Endodermal cell (in vitro differentiated cells): ENCODE measurements around the gene PADI3. TPM values are rescaled to one million over a fixed set of nuclear protein-coding genes. Genes with fewer than 3 reads are reported as not detected.

Experiments
- DNase-seq: peaks from one replicate; pipeline ENCODE4 v3.0.0-alpha.2; 2017
- H3K27ac ChIP-seq: 2 replicates; pipeline ENCODE4 v1.5.1; 2013; ENCODE audit warnings: mild to moderate bottlenecking, low read depth, low read length, moderate library complexity
- H3K27me3 ChIP-seq: 2 replicates; pipeline ENCODE4 v1.6.1; 2013; ENCODE audit warnings: mild to moderate bottlenecking, low read length, moderate library complexity; ENCODE audit not compliant: insufficient read depth, control insufficient read depth, poor library complexity, severe bottlenecking
- H3K36me3 ChIP-seq: 2 replicates; pipeline ENCODE4 v1.7.0; 2013; ENCODE audit warnings: mild to moderate bottlenecking, low read length, moderate library complexity; ENCODE audit not compliant: control insufficient read depth, insufficient read depth
- H3K4me1 ChIP-seq: one replicate; pipeline ENCODE4 v1.7.0; 2013; ENCODE audit warnings: low read length; ENCODE audit not compliant: control insufficient read depth, insufficient read depth
- H3K4me3 ChIP-seq: 2 replicates; pipeline ENCODE4 v1.5.1; 2013; ENCODE audit warnings: mild to moderate bottlenecking, low read length, moderate library complexity
- H3K9ac ChIP-seq: 2 replicates; pipeline ENCODE4 v1.6.1; 2013; ENCODE audit warnings: mild to moderate bottlenecking, low read length, moderate library complexity; ENCODE audit not compliant: poor library complexity, severe bottlenecking; ENCODE audit errors: extremely low read depth
- H3K9me3 ChIP-seq: 2 replicates; pipeline ENCODE4 v1.6.1; 2013; ENCODE audit warnings: mild to moderate bottlenecking, low read length, moderate library complexity; ENCODE audit not compliant: control insufficient read depth
- H3K27ac Mint-ChIP-seq: 2 replicates; pipeline ENCODE4 v1.8.0; 2020; ENCODE audit warnings: mixed read lengths
- H3K27me3 Mint-ChIP-seq: 2 replicates; pipeline ENCODE4 v1.8.0; 2021; ENCODE audit warnings: mild to moderate bottlenecking, mixed read lengths; ENCODE audit not compliant: insufficient read depth
- H3K36me3 Mint-ChIP-seq: 2 replicates; pipeline ENCODE4 v1.8.0; 2020; ENCODE audit warnings: low read depth, mixed read lengths
- H3K4me1 Mint-ChIP-seq: 2 replicates; pipeline ENCODE4 v1.8.0; 2020; ENCODE audit warnings: mixed read lengths
- H3K4me3 Mint-ChIP-seq: 2 replicates; pipeline ENCODE4 v1.8.0; 2020; ENCODE audit warnings: mild to moderate bottlenecking, moderate library complexity, mixed read lengths
- H3K9me3 Mint-ChIP-seq: 2 replicates; pipeline ENCODE4 v1.8.0; 2020; ENCODE audit warnings: mild to moderate bottlenecking, mixed read lengths
- WGBS, 2 experiments: methylation state at CpG; one replicate each; pipeline versions ENCODE4 v1.1.5 to v1.1.7; 2013; ENCODE audit warnings: missing lambda C conversion rate in 2 of 2, mixed read lengths in 1 of 2; ENCODE audit not compliant: insufficient coverage in 1 of 2, insufficient read length in 1 of 2; 5-methylcytosine and 5-hydroxymethylcytosine counted together
- total RNA-seq, 2 donors: library from RNA; stranded (reverse); fragmentation: NEBNext Ultra II Directional in 1 of 2; extraction: Animal tissue kit (Norgen Biotek cat#: 25700) in 1 of 2; gene quantifications; 2 replicates in 1 of 2; 3 replicates in 1 of 2; pipeline ENCODE4 v1.2.1, GENCODE V29; 2021
- TF ChIP-seq, protein P1 (sequence below): fragments of 200-600 bp; sonication (generic); conservative IDR thresholded peaks from 2 replicates; pipeline ENCODE4 v1.5.0; 2021; ENCODE audit warnings: antibody characterized with exemption, mild to moderate bottlenecking

Gene PADI3
- total RNA-seq, 2 donors from 2014 or later, result 0.29 to 0.33 TPM

DNA sequence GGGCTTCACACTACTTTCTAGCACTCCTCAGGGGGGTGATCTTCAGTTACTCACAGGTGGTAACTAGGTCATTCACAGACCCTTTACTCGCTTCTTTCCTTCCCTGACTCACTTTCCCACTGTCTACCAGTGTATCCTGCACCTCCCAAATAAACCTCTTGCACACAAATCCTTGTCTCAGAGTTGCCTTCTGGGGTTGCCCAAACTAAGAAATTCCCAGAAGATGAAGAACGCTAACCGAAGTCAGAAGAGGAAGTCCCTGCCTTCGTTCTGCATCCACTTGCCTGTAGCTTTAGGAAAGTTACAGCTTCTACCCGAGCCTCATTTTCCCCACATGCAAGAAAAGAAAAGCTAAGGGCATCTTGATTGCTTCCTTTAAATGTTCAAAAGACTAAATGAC is 47.2 kb downstream of the PADI3 start:
- 90 to 98% methylated on average over 5 of the region's 5 CpGs for whole genome bisulfite sequencing, 2 experiments

DNA sequence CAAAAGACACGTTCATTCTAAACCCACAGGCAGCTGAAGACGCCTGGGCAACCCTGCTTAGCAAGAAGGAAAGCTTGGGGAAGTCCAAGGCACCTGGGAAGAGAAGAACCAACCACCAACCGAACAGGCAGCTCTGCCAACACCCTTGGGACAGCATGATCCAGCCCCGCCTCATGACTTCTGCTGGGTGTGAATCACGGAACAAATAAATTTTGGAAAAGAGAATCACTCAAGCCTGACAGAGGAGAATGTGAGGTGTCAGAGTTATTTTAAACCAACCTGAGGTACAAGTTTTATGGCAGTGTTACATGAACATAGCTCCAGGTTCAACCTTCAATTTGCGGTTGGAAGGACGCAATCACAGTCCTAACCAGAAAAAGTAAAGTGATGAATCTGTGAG is 49.1 kb downstream of the PADI3 start:
- Mint-ChIP-seq H3K9me3 (peaks cover 25% of the 10 kb centered on the region), H3K27ac (no peak overlapping the region)

More for the DNA sequence above, 47.2 kb downstream of the PADI3 start:
- peaks cover 6% of the 10 kb centered on the region for H3K27me3 Mint-ChIP-seq
- TF ChIP-seq, protein P1, sequence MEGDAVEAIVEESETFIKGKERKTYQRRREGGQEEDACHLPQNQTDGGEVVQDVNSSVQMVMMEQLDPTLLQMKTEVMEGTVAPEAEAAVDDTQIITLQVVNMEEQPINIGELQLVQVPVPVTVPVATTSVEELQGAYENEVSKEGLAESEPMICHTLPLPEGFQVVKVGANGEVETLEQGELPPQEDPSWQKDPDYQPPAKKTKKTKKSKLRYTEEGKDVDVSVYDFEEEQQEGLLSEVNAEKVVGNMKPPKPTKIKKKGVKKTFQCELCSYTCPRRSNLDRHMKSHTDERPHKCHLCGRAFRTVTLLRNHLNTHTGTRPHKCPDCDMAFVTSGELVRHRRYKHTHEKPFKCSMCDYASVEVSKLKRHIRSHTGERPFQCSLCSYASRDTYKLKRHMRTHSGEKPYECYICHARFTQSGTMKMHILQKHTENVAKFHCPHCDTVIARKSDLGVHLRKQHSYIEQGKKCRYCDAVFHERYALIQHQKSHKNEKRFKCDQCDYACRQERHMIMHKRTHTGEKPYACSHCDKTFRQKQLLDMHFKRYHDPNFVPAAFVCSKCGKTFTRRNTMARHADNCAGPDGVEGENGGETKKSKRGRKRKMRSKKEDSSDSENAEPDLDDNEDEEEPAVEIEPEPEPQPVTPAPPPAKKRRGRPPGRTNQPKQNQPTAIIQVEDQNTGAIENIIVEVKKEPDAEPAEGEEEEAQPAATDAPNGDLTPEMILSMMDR, result no peak
- H3K9me3 Mint-ChIP-seq, result peaks cover 7% of the 10 kb centered on the region
- Histone ChIP-seq H3K27me3 (no peaks in the 10 kb centered on the region), H3K9me3 (peaks cover 4% of the 10 kb centered on the region), H3K4me3 (no peak overlapping the region), H3K9ac (no peak overlapping the region), H3K27ac (no peak overlapping the region), H3K36me3 (no peaks in the 10 kb centered on the region), H3K4me1 (no peaks in the 10 kb centered on the region)
- no peaks in the 10 kb centered on the region for H3K4me1 Mint-ChIP-seq
- no peaks in the 10 kb centered on the region for H3K36me3 Mint-ChIP-seq
- no peak overlapping the region for H3K27ac Mint-ChIP-seq
- no peak for DNase-seq
- H3K4me3 Mint-ChIP-seq, result no peak overlapping the region

GRCh38 chr1:17301767-17302166 is 52.9 kb downstream of the PADI3 start:
- peaks cover 11% of the 10 kb centered on the region for H3K4me1 Mint-ChIP-seq
- no peaks in the 10 kb centered on the region for H3K4me1 ChIP-seq
- H3K4me3 ChIP-seq, result no peak overlapping the region
- peak; percentile 49 for DNase-seq
- no peak overlapping the region for H3K27ac Mint-ChIP-seq
- H3K36me3 Mint-ChIP-seq, result peaks cover 3% of the 10 kb centered on the region
- peaks cover 30% of the 10 kb centered on the region for H3K9me3 Mint-ChIP-seq
- H3K27me3 Mint-ChIP-seq, result peaks cover 5% of the 10 kb centered on the region
- H3K27ac ChIP-seq, result no peak overlapping the region
- H3K36me3 ChIP-seq, result no peaks in the 10 kb centered on the region
- peaks cover 22% of the 10 kb centered on the region for H3K9me3 ChIP-seq
- no peak overlapping the region for H3K4me3 Mint-ChIP-seq
- TF ChIP-seq, protein P1, result no peak
- no peak overlapping the region for H3K9ac ChIP-seq
- 80 to 100% methylated on average over 1 to 5 of the region's 5 CpGs for WGBS, 2 experiments
- no peaks in the 10 kb centered on the region for H3K27me3 ChIP-seq

More for the DNA sequence above, 49.1 kb downstream of the PADI3 start:
- no peak overlapping the region for H3K4me3 Mint-ChIP-seq
- 92 to 94% methylated on average over 6 to 7 of the region's 7 CpGs for WGBS, 2 experiments
- H3K36me3 Mint-ChIP-seq, result peaks cover 3% of the 10 kb centered on the region
- no peak overlapping the region for H3K4me3 ChIP-seq
- peaks cover 6% of the 10 kb centered on the region for H3K27me3 Mint-ChIP-seq
- no peaks in the 10 kb centered on the region for H3K4me1 Mint-ChIP-seq
- no peaks in the 10 kb centered on the region for H3K27me3 ChIP-seq
- H3K36me3 ChIP-seq, result no peaks in the 10 kb centered on the region
- TF ChIP-seq, protein P1, result no peak
- H3K9me3 ChIP-seq, result peaks cover 22% of the 10 kb centered on the region
- H3K9ac ChIP-seq, result no peak overlapping the region
- no peak for DNase-seq
- no peaks in the 10 kb centered on the region for H3K4me1 ChIP-seq
- H3K27ac ChIP-seq, result no peak overlapping the region
